HG03103 (cell line): Measurements from ENCODE around the gene DNER.

Experiments used
- ATAC-seq: cut with Tn5 transposase; IDR thresholded peaks from one replicate; pipeline ENCODE4 v1.9.1; 2021; ENCODE audit warnings: low read depth; ENCODE audit not compliant: unreplicated experiment

Gene DNER

GRCh38 chr2:229454934-229455631 lies 259.3 kb downstream of the DNER start:
- ATAC-seq = no peak

DNA sequence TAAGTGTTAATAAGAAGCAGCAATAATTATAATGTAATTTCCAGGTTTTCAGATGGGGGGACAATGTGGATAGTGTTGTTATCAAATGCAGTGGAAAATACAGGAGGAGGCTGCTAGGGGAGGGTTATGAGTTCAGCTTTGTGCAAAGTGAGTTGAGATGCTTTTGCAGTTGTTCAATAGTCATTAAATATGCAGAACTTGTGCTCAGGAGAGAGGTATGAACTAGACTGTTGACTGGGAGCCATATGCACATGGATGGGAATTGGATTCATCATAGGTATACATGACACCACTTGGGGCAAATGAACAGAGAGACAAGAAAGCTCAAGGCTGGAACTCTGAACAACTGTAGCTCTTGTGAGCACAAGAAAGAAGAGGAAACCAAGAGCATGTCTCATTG lies 261.1 kb downstream of the DNER start:
- ATAC-seq = no peak

DNA sequence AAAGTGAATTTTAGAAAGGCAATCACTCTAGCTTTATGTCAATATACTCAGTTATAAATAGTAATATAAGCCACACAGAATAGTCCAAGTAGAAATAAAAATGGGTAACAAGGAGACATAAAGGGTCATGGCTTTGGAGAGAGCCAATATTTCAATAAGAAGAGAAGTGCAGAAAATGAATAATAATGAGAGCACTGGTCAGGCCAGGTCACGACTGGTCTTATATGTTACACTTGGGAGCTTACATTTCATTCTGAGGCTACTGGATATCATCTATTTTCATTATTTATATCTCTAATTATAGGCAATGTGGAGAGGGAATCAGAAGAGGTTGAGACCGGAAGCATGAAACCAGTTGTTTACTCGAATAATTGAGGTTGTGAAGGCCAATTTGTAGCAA lies 262.5 kb downstream of the DNER start:
- no peak for ATAC-seq

- no peak for ATAC-seq
These were observed 267.1 kb downstream of the DNER start for GRCh38 chr2:229447227-229447626.

- ATAC-seq = no peak
These were observed 268.0 kb downstream of the DNER start for GRCh38 chr2:229446350-229446749.

DNA sequence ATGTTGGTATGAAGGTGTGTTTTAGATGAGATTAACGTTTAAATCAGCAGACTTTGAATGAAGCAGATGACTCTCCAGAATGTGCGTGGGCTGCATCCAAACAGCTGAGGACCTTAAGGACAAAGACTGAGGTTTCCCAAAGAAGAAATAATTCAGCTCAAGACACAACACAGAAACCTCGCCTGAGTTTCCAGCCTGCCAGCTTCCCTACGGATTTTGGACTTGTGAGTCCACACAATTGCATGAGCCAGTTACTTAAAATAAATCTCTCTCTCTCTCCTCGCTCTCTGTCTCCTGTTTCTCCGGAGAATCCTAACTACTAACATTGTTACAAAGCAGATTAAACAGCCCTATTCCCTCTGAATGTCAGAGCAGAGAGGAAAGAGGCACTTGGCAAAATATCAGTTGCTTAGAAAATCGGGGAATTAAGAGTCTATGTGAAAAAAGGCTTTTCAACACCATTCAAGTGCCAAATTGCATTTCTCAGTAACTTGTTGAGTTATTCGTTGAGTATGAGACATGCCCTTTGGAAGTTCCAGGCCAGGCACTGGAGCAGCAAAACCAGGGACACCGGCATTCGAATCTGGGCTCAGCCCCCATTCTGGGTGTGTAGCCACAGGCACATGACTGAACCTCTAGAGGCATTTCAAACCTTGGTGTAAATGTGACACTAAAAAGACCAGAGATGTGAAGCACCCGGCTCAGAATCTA lies 268.7 kb downstream of the DNER start:
- no peak for ATAC-seq

GRCh38 chr2:229445019-229445418 lies 269.3 kb downstream of the DNER start:
- ATAC-seq = no peak

GRCh38 chr2:229443546-229444268 lies 270.6 kb downstream of the DNER start:
- ATAC-seq = no peak

GRCh38 chr2:229443141-229443540 lies 271.2 kb downstream of the DNER start:
- no peak for ATAC-seq

GRCh38 chr2:229438430-229439159 lies 275.8 kb downstream of the DNER start:
- ATAC-seq = no peak

DNA sequence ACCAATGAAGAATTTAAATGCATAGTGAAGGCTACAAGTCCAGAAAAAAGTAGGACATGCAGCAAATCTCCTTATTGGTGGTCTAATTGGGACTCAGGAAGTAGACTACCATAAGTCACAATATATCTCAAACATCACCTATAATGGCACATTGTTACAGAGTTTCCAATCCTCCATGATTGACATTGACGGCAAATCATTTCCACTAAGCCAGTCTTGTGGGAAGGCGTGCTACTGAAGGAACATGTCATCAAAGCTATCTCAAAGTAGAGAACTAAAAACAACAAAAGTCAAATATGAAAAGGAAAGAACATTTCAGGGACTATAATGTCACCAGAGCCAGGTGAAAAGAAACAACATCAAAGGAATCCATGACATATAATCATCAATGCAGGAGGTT lies 276.9 kb downstream of the DNER start:
- no peak for ATAC-seq

- no peak for ATAC-seq
These were observed 280.2 kb downstream of the DNER start for GRCh38 chr2:229434187-229434586.

DNA sequence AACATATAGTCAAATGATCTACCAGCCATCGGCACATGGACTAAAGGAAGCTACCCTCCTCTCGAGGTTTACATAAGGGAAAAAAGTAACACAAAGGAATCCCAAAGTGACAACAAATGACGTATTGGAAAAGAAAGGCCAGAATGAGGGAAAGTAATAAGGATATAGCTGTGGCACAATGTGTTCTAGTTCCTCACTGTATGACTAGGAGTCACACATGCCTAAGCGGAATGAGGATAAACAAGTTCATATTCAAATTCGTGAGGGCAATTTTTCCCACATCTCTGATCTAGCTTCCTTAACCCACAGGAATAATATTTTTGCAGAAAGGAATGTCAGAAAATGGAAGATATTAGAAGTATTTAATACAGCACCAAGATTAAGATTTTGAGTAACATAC lies 281.0 kb downstream of the DNER start:
- no peak for ATAC-seq

GRCh38 chr2:229431327-229431954 lies 282.9 kb downstream of the DNER start:
- no peak for ATAC-seq

GRCh38 chr2:229429589-229429988 lies 284.8 kb downstream of the DNER start:
- ATAC-seq = no peak

DNA sequence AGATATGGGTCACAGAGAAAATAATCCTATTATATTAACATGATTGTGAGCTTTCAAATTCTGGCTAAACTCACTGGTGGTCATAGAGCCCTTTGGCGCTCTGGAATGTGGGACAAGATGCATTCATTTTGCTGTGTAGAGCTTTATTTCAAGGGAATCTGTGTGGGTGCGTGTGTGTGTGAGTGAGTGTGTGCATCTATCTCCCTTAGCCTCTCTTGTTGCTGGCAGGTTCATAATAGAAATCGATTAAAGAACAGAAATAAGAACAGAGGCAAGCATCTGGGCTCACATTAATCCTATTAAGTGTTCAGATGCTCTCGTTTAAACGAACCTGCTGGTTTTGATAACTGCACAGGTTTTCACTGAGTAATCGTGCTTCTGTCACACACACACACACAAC lies 287.9 kb downstream of the DNER start:
- ATAC-seq = no peak

GRCh38 chr2:229425598-229425997 lies 288.8 kb downstream of the DNER start:
- no peak for ATAC-seq

- ATAC-seq = no peak
These were observed 292.3 kb downstream of the DNER start for GRCh38 chr2:229422063-229422462.

GRCh38 chr2:229419158-229419557 lies 295.2 kb downstream of the DNER start:
- ATAC-seq = no peak

DNA sequence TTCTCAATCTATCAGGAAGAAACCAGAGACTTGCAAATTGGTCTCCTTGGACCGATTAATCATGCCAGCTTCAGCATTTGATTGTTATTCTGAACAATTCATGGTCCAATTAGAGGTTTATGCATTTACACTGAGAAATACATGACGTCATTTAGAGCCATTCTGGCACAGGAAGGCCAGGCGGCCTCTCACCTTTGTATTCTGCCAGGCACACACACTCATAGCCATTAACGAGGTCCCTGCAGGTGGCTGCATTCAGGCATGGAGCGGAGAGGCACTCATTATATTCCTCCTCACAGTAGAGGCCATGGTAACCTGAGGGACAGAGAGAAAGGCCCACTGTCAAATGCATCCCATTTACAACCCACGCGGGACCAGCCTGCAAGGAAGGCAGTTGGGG lies 296.4 kb downstream of the DNER start:
- ATAC-seq = no peak

DNA sequence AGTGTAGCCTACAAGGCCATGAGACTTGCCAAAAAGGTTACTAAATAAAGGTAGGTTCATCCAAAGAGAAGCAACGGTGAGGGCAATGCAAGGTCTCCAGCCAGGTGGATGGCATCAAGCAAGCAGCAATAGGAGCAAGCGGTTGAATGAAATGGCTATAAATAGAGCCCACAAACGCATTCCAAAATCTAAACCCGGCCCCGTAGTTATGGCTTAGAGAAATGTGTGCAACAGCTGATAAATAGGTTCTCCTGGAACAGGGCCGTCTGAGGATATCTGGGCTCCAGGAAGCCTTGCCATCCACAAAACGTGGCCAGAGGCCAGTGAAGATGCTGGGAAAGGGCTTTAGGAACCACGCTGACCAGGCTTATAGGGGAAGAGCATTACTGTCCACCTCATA lies 297.2 kb downstream of the DNER start:
- no peak for ATAC-seq
